CD1c-positive myeloid dendritic cell (primary cell): ENCODE data around the gene PFDN2.

Experiments used
- DNase-seq: peaks from one replicate; pipeline ENCODE4 v3.0.0-alpha.2; 2016; ENCODE audit errors: extremely low spot score

The PFDN2 gene, protein sequence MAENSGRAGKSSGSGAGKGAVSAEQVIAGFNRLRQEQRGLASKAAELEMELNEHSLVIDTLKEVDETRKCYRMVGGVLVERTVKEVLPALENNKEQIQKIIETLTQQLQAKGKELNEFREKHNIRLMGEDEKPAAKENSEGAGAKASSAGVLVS

GRCh38 chr1:161117759-161118581 is at the start of gene PFDN2, which contains the start of gene NIT1:
Gene PFDN2 (minus strand): TSS chr1:161118037. CDS start chr1:161118026, 11 bp downstream.
Gene NIT1 (plus strand): TSS chr1:161118105. CDS start chr1:161118177, 72 bp downstream.
- DNase-seq: peak; percentile 93

GRCh38 chr1:161166669-161167548 is 49.1 kb upstream of the PFDN2 start:
- DNase-seq: no peak

GRCh38 chr1:161165742-161166668 is 48.2 kb upstream of the PFDN2 start, which contains the start of gene PPOX:
Gene PPOX (plus strand): TSS chr1:161166426. CDS start chr1:161166848, 422 bp downstream.
- peak; percentile 97 for DNase-seq

DNA sequence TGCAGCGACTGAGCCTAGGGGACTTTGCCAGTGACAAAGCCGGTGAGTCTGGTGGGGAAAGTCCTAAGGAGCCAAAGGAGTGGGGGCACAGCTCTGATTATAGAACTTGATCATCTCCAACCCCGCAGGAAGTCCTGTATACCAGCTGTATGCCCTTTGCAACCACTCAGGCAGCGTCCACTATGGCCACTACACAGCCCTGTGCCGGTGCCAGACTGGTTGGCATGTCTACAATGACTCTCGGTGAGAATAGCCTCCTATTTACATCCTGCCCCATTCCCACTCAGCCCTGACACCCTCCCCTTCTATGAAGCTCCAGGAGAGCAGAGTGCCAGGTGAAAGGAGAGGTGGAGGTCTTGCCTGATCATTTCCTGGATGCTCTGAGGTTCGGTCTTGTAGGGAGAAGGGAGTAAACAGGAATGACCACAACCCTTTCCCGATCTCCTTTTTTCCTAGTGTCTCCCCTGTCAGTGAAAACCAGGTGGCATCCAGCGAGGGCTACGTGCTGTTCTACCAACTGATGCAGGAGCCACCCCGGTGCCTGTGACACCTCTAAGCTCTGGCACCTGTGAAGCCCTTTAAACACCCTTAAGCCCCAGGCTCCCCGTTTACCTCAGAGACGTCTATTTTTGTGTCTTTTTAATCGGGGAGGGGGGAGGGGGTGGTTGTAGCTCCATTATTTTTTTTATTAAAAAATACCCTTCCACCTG is 47.2 kb upstream of the PFDN2 start:
- DNase-seq: no peak

DNA sequence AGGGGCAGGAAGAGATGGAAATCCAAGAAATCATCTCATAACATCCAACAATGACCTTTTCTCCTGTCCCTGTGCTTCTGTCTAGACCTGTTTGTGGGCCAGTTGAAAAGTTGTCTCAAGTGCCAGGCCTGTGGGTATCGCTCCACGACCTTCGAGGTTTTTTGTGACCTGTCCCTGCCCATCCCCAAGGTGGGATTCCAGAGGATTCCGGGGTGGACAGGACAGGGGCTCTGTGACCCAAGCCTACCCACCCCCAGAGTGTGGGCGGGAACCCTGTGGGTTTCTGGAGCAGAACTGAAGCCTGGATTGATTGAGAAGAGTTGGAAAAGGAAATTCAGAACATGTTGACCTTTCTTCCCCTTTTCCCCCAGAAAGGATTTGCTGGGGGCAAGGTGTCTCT is 46.0 kb upstream of the PFDN2 start:
- DNase-seq: no peak

DNA sequence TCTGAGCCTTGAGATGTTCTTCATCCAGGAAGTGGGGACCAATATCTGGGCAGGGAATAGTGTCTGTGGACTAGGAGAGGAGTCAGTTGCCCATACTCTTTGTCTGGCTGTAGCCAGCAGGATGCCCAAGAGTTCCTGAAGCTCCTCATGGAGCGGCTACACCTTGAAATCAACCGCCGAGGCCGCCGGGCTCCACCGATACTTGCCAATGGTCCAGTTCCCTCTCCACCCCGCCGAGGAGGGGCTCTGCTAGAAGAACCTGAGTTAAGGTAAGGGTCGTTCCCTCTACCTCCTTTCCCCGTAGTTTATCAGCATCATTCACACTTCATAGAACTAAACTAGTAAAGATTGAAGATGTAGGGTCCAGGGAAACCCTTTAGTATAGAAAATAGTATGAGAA is 45.0 kb upstream of the PFDN2 start:
- DNase-seq: no peak

DNA sequence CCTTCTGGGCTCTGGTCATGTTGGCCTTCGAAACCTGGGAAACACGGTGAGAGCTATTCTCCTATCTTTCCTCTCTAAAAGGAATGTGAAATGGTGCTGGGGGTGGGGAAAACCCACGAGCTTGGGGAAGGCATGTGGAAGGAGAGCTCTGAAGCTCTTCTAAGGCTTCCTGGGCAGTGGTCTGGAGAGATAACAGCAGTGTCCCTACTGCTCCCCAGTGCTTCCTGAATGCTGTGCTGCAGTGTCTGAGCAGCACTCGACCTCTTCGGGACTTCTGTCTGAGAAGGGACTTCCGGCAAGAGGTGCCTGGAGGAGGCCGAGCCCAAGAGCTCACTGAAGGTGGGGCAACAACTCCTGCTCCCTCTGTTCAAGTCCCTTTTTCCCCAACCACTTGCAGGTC is 44.2 kb upstream of the PFDN2 start:
- no peak for DNase-seq

DNA sequence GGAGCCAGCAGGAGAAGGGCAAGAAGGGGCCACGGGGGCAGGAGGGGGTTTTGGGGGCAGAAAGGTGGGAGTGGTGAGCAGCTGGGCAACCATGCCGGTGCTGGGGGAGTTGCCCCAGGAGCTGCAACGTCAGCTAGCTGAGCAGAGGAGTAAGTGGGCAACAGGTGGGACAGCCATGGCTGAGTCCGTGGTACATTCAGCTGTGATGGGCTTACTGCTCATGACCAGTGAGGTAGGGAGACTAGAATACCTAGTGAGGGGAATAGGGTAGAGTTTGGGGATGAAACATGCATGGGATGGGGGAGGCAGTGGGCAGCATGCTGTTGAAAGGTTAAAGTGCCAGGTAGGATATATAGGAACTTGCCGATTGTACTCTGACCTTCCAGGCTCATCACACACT is 43.8 kb upstream of the PFDN2 start:
- no peak for DNase-seq

DNA sequence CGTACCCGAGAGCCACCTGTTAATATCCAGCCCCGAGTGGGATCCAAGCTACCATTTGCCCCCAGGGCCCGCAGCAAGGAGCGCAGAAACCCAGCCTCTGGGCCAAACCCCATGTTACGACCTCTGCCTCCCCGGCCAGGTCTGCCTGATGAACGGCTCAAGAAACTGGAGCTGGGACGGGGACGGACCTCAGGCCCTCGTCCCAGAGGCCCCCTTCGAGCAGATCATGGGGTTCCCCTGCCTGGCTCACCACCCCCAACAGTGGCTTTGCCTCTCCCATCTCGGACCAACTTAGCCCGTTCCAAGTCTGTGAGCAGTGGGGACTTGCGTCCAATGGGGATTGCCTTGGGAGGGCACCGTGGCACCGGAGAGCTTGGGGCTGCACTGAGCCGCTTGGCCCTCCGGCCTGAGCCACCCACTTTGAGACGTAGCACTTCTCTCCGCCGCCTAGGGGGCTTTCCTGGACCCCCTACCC is 42.9 kb upstream of the PFDN2 start:
- no peak for DNase-seq

GRCh38 chr1:161159913-161160243 is 42.0 kb upstream of the PFDN2 start:
- DNase-seq: no peak

DNA sequence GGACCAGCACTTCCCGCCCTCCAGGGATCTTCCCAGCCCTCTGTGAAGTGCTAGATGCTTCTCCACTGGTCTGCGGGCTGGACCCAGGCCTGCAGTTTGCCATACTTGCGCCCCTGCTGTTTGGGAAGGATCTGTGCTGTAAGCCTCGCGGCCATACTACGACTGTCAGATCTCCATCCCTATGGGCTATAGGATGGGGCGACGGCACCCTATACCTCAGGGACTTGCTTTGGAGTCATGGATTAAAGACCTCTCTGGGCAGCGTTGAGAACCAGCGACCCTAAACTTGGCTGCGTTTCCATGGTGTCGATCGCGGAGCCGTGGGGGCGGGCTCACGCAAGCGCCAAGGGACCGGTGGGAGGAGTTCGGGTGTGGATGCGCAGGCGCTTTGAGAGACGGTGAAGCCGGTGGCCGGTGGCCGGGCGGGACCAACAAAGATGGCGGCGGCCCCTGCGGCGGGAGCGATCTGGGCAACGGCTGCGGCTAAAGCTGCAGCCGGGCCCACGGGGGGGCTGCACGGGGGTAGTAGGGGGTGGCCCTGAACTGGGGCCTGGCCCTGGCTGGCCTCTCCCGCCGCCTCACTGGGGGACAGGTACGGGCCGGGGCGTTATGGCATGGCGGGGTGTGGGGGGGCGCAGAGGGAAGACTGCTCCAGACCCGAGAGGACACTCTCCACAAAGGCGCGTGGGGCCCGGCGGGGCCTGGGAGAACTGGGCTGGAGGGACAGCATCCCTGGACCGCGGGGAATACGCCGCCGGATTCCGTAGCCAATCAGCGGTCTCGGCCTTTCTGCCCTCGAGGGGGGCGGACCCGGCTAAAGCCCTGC is 41.5 kb upstream of the PFDN2 start, which contains the start of gene USP21:
Gene USP21 (plus strand): TSS at position 414 of the 826 bp plus-strand sequence. CDS start 1,141 bp downstream, outside the sequence.
- peak; percentile 96 for DNase-seq

DNA sequence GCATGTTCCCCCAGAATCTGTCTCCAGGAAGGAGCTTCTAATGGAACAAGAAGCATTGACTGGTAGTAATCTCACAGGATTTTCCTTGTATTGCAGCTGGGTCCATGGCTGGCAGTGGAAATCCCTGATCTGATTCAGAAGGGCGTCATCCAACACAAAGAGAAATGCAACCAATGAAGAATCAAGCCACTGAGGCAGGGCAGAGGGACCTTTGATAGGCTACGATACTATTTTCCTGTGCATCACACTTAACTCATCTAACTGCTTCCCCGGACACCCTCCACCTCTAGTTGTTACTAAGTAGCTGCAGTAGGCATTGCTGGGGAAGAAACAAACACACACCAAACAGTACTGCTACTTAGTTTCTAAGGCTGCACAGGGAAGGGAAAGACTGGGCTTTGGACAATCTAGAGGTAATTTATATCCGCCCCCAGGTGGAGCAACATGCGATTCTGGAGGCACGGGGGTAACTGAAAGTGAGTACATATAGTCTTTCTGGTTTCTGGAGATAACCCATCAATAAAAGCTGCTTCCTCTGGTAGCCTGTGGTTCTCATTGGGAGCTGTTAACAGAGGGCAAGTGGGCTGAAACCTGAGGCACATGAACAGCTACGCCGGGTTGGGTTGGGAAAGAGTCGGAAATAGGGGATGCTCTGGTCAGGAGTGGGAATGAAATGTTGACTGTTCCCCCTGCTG is 40.6 kb upstream of the PFDN2 start:
- DNase-seq: no peak

GRCh38 chr1:161157867-161158266 is 40.0 kb upstream of the PFDN2 start:
- DNase-seq: no peak

DNA sequence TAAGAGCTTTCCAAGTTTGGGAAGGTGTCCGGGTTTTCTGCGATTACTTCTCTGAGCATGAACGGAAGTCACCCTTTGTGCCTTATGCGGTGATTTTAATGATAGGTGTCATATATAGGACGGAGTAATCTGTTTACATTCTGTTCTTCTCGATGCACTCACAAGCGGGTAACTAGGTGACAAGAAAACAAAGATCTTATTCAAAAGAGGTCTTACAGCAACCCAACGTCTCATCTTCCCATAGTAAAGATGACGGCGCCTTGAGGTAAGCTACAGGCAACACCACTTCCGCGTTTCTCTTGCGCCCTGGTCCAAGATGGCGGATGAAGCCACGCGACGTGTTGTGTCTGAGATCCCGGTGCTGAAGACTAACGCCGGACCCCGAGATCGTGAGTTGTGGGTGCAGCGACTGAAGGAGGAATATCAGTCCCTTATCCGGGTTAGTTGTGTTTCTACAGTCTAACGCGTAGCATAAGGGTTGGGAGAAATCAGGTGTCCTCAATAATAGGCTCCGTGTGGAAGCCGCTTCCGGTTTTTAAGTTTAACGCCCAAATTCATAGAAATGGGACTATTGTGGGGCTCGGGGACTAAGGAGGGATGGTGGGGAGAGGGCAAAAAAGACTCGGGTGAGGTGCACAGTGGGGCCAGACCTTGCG is 36.0 kb upstream of the PFDN2 start, which contains the start of gene UFC1:
Gene UFC1 (plus strand): TSS at position 297 of the 656 bp plus-strand sequence. CDS start 20 bp downstream, at position 317.
- peak; percentile 90 for DNase-seq

DNA sequence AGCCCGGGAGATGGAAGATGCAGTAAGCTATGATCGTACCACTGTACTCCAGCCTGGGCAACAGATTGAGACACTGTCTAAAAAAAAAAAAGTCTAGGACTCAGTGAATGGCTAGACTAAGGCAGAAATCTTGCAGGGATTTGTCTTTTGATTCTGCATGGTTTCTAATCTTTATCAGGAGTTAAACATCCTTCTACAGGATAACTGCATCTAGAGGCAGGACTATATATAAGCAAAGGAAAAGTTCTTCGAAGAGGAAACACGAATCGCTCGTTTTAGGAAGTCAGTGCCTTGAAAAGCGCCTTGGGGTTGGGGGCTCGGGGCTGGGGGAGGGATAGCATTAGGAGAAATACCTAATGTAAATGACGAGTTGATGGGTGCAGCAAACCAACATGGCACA is 35.3 kb upstream of the PFDN2 start:
- no peak for DNase-seq

- no peak for DNase-seq
These were observed 28.0 kb upstream of the PFDN2 start for GRCh38 chr1:161145832-161146231.

- no peak for DNase-seq
These were observed 23.0 kb upstream of the PFDN2 start for GRCh38 chr1:161140755-161141400.

GRCh38 chr1:161139766-161140165 is 21.9 kb upstream of the PFDN2 start:
- peak; percentile 70 for DNase-seq
